Astrocyte (in vitro differentiated cells and primary cell): ENCODE results near the gene MCF2L.

Source experiments
- EZH2 ChIP-seq: IDR thresholded peaks from 2 replicates; pipeline ENCODE4 v1.6.1; 2012; ENCODE audit warnings: mild to moderate bottlenecking, low read length, inconsistent platforms; ENCODE audit not compliant: insufficient read depth
- TF ChIP-seq, protein P1 (sequence below): IDR thresholded peaks from 2 replicates; pipeline ENCODE4 v1.5.1; 2011; ENCODE audit warnings: low read depth, mild to moderate bottlenecking, inconsistent platforms, low read length, moderate library complexity; ENCODE audit not compliant: insufficient read depth

- TF ChIP-seq, protein P1, sequence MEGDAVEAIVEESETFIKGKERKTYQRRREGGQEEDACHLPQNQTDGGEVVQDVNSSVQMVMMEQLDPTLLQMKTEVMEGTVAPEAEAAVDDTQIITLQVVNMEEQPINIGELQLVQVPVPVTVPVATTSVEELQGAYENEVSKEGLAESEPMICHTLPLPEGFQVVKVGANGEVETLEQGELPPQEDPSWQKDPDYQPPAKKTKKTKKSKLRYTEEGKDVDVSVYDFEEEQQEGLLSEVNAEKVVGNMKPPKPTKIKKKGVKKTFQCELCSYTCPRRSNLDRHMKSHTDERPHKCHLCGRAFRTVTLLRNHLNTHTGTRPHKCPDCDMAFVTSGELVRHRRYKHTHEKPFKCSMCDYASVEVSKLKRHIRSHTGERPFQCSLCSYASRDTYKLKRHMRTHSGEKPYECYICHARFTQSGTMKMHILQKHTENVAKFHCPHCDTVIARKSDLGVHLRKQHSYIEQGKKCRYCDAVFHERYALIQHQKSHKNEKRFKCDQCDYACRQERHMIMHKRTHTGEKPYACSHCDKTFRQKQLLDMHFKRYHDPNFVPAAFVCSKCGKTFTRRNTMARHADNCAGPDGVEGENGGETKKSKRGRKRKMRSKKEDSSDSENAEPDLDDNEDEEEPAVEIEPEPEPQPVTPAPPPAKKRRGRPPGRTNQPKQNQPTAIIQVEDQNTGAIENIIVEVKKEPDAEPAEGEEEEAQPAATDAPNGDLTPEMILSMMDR: no peak
- TF ChIP-seq EZH2: no peak
Measured at GRCh38 chr13:112995395-112996191, 26.6 kb downstream of the MCF2L start.
